IPS-20b (cell line): ENCODE data around the gene KRAS.

Source experiments
- H3K27ac ChIP-seq: one replicate; pipeline ENCODE4 v1.5.1; 2013; ENCODE audit warnings: low read length
- H3K27me3 ChIP-seq: 2 replicates; pipeline ENCODE4 v1.6.1; 2013; ENCODE audit warnings: mild to moderate bottlenecking, low read length, inconsistent platforms; ENCODE audit not compliant: insufficient read depth
- H3K36me3 ChIP-seq: 2 replicates; pipeline ENCODE4 v1.6.1; 2013; ENCODE audit warnings: low read depth, mild to moderate bottlenecking, inconsistent platforms, low read length, moderate library complexity; ENCODE audit not compliant: insufficient read depth
- H3K4me1 ChIP-seq: 2 replicates; pipeline ENCODE4 v1.6.1; 2013; ENCODE audit warnings: mild to moderate bottlenecking, control low read depth, inconsistent platforms, low read length, moderate library complexity; ENCODE audit not compliant: insufficient read depth
- H3K4me3 ChIP-seq: 2 replicates; pipeline ENCODE4 v1.5.1; 2013; ENCODE audit warnings: mild to moderate bottlenecking, low read length, inconsistent platforms
- H3K9ac ChIP-seq: 2 replicates; pipeline ENCODE4 v1.6.1; 2013; ENCODE audit warnings: low read depth, mild to moderate bottlenecking, inconsistent platforms, low read length, moderate library complexity
- H3K9me3 ChIP-seq: 2 replicates; pipeline ENCODE4 v1.6.1; 2013; ENCODE audit warnings: mild to moderate bottlenecking, low read depth, low read length, inconsistent platforms; ENCODE audit not compliant: insufficient read depth

The KRAS gene

DNA sequence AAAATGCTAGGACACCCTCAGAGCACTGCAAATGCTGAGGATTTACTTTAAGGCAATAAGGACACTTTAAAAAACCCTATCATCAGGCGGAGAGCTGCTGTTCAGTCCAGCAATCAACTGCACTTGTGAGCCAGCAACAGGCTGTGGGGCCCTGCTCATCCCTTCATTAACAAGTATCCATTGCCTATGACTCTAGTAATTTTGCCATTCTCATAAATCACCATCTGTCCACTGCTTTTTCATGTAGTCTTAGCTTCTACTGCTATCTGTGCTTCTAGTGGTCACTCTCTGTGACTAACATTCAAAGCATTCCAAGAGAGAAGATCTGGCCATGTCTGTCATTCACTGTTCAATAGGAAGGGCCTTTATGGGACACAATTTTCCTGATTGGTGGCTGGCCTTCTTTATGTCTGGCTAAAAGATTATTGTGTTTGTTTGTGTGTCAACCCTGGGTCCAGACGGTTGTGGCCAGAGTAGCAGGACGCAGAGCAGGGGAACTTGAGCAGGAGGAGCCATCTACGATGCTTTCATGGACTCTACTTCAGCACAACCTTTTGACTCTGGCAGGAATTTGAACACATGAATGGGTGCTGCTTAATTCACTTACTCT, 3.6 kb upstream of the KRAS start:
- Histone ChIP-seq H3K36me3 (no peaks in the 10 kb centered on the region), H3K9ac (no peak overlapping the region), H3K27ac (no peak overlapping the region), H3K4me1 (peaks cover 21% of the 10 kb centered on the region; the same call in 1 of the 2 replicates), H3K27me3 (peaks cover 19% of the 10 kb centered on the region; the same call in 1 of the 2 replicates), H3K9me3 (no peaks in the 10 kb centered on the region), H3K4me3 (no peak overlapping the region)

DNA sequence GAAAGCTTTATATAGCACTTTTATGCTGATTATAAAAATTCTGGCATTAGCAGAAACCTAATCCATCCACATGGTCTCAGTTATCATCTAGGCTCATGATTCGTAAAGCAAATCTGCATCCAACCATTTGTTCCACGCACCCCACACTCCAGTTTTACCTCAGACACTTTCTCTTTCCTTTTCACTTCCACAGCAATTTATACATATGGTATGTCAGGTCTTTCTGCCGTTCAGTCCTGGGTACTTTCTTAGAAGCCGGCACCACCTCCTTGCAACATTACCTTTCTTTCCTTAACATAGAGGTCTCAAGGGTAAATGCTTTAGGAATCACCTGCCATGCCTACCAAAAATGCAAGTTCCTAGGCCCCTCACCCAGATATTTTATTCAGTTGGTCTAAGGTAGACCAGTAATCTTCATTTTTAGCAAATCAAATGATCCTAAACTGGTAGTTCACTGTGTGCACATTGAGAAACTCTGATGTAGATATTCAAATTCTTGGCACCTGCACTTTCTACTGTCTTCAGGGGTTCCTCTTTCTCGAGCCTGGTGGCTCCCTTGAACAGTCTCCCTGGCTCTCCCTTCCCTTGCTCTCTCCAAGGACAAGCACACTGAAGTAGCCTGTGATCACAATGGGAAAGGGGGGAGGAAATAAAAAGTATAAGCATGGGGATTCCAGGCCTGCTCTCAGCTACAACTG, 2.8 kb upstream of the KRAS start:
- no peak overlapping the region for H3K4me3 ChIP-seq
- no peaks in the 10 kb centered on the region for H3K36me3 ChIP-seq
- H3K4me1 ChIP-seq: peaks cover 21% of the 10 kb centered on the region; the same call in 1 of the 2 replicates
- no peak overlapping the region for H3K9ac ChIP-seq
- H3K27ac ChIP-seq: no peak overlapping the region
- H3K27me3 ChIP-seq: peaks cover 19% of the 10 kb centered on the region; the same call in 1 of the 2 replicates
- H3K9me3 ChIP-seq: no peaks in the 10 kb centered on the region

DNA sequence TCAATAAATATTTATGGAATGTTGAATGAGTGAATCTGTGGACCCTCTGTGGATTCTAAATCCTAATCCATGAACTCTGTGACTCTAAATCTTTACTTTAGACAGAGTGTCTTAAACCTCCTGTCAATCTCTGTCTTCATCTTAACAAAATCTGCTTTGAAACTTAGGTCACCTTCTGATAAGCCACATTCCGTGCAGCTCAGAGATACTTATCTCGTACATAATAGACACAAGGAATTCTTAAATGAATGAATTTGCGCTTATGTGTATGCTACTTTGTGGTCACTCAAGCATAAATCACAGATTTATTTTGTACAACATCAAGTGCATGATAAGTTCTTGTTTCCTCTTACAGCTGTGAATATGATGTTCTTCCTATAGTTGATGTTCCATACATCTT, 2.2 kb upstream of the KRAS start:
- Histone ChIP-seq H3K9ac (no peak overlapping the region), H3K4me3 (no peak overlapping the region)

DNA sequence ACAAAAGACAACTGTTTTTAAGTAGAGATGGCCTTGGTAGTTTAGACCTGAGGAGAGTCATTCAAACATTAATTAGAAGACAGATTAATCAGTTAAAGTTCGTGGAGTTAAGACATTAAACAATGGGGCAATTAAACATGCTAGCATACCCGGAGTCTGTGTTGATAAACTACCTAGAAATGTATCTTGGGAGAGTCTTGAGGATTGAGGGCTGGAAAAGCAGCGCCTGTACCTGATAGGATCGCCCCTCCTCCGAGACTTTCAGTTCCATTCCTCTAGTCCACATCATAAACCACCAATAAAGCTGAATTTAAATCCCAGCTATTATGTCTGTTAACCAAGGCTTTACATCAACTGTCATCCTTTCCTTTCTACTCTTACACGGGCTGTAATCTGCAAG, 1.0 kb upstream of the KRAS start:
- Histone ChIP-seq H3K27me3 (peaks cover 19% of the 10 kb centered on the region; the same call in 1 of the 2 replicates), H3K9ac (peak overlapping the region; percentile 72; the same call in 1 of the 2 replicates), H3K9me3 (no peaks in the 10 kb centered on the region), H3K4me1 (peaks cover 6% of the 10 kb centered on the region; the same call in 1 of the 2 replicates), H3K36me3 (no peaks in the 10 kb centered on the region), H3K27ac (no peak overlapping the region), H3K4me3 (peak overlapping the region; percentile 76)

More for the DNA sequence above, 2.2 kb upstream of the KRAS start:
- H3K4me1 ChIP-seq: peaks cover 17% of the 10 kb centered on the region; the same call in 1 of the 2 replicates
- no peak overlapping the region for H3K27ac ChIP-seq
- H3K27me3 ChIP-seq: peaks cover 19% of the 10 kb centered on the region; the same call in 1 of the 2 replicates
- no peaks in the 10 kb centered on the region for H3K36me3 ChIP-seq
- H3K9me3 ChIP-seq: no peaks in the 10 kb centered on the region

DNA sequence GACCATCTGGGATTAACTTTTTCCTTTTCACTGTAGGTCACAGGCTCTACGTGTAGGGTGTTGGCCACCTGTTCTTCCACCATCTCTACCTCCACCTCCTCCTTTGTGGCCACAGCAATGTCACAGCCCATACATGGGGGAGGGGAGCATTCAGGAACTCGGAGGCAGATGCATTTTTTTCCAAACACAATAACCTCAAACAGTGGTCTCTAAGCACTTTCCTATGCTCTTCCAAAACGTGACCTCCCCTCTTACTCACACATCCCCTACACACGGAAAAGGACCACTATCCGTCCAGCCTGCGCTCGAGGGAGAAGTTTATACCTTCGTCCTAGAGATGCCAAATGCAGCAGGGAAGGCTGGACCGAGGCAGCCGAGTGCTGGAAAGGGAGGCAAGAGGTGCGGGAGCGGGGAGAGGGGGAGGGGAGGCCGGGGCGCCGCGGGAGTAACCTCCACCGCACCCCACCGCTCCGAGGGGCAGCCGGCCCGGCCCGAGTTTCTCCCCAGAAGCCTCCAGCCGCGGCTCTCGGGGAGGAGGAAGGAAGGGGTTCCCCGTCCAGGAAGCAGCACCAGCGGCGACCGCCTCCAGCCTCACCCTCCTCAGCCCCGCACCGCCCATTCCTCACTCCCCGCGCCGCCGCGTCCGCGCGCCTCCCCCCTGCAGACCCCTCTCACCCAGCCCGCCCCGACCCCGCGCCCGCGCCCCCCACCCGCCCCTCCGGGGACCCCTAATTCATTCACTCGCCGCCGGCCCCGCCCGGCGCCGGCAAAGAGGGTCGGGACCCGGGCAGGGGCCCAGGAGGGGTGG, 594 bp downstream of the KRAS start:
- Histone ChIP-seq H3K9ac (peak overlapping the region; percentile 71; the same call in 1 of the 2 replicates), H3K27ac (no peak overlapping the region), H3K36me3 (peaks cover 6% of the 10 kb centered on the region; the same call in 1 of the 2 replicates), H3K27me3 (peaks cover 19% of the 10 kb centered on the region; the same call in 1 of the 2 replicates), H3K4me3 (peak overlapping the region; percentile 76), H3K9me3 (no peaks in the 10 kb centered on the region), H3K4me1 (peaks cover 4% of the 10 kb centered on the region; the same call in 1 of the 2 replicates)

DNA sequence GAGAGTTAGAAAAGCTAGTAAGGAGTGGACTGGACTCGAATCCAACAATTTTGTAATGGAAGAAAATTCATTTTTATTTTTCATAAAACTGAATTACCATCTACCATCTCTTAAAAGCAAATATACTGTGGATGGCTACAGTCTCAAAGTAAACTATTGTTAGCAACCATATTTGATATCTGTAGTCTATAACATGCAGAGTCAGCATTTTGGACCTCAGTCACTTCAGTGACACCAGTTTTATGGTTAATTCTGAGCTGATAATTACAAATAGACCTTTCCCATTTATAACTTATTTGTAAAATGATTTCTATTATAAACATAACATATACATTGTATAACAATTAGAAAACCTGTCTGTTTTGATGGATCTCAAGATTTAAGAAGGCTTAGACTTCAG, 2.0 kb downstream of the KRAS start:
- Histone ChIP-seq H3K4me1 (peaks cover 4% of the 10 kb centered on the region; the same call in 1 of the 2 replicates), H3K9me3 (no peaks in the 10 kb centered on the region), H3K4me3 (peak overlapping the region; percentile 27), H3K9ac (no peak overlapping the region), H3K36me3 (peaks cover 19% of the 10 kb centered on the region; the same call in 1 of the 2 replicates), H3K27me3 (peaks cover 19% of the 10 kb centered on the region; the same call in 1 of the 2 replicates), H3K27ac (no peak overlapping the region)

DNA sequence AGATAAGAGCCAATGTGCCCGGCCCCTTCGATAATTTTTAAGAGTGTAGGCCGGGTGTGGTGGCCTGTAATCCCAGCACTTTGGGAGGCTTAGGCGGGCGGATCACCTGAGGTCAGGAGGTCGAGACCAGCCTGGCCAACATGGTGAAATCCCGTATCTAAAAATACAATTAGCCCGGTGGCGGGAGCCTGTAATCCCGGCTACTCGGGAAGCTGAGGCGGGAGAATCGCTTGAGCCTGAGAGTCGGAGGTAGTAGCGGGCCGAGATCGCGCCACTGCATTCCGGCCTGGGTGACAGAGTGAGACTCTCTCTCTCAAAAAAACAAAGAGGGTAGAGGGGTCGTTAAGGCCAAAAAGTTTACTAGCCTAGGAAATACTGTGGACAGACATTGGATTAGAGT, 2.6 kb downstream of the KRAS start:
- H3K27ac ChIP-seq: no peak overlapping the region
- H3K9me3 ChIP-seq: no peaks in the 10 kb centered on the region
- H3K4me3 ChIP-seq: no peak overlapping the region
- H3K27me3 ChIP-seq: peaks cover 15% of the 10 kb centered on the region; the same call in 1 of the 2 replicates
- peaks cover 4% of the 10 kb centered on the region; the same call in 1 of the 2 replicates for H3K4me1 ChIP-seq
- H3K9ac ChIP-seq: no peak overlapping the region
- peaks cover 25% of the 10 kb centered on the region for H3K36me3 ChIP-seq

DNA sequence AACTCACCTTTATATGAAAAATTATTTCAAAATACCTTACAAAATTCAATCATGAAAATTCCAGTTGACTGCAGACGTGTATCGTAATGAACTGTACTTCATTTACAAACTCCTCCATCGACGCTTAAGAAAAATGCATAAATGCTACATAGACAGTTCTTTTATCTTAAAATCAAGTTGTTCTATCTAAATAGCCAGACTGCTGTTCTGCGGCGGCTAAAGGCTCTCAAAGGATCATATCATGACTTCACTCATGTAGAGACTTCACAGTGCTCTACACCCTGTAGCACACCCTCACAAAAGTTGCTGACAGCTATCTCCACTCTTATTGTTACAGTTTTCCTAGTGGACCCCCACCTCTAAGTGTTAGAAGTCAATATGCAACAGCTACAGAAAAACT, 5.2 kb downstream of the KRAS start:
- no peak overlapping the region for H3K9ac ChIP-seq

DNA sequence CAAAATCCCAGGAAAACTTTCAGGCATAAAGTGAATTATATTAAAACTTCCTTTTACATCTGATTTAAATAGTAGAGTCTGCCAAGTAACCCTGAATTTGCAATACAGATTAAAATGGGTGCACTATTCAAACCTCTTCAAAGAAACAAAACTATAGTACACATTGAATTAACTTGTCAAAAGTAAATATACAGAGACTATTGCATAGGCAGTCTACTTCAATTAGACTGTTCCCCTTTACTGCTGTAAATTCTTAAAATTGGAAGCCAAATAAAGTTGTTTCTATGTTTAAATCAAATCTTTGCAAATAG, 7.1 kb downstream of the KRAS start:
- Histone ChIP-seq H3K4me1 (no peaks in the 10 kb centered on the region), H3K36me3 (peaks cover 45% of the 10 kb centered on the region), H3K27me3 (no peaks in the 10 kb centered on the region), H3K9me3 (no peaks in the 10 kb centered on the region), H3K4me3 (no peak overlapping the region), H3K9ac (no peak overlapping the region), H3K27ac (no peak overlapping the region)

More for the DNA sequence above, 5.2 kb downstream of the KRAS start:
- Histone ChIP-seq H3K27me3 (no peaks in the 10 kb centered on the region), H3K36me3 (peaks cover 30% of the 10 kb centered on the region), H3K9me3 (no peaks in the 10 kb centered on the region), H3K4me3 (no peak overlapping the region), H3K27ac (no peak overlapping the region), H3K4me1 (no peaks in the 10 kb centered on the region; the same call in 1 of the 2 replicates)

DNA sequence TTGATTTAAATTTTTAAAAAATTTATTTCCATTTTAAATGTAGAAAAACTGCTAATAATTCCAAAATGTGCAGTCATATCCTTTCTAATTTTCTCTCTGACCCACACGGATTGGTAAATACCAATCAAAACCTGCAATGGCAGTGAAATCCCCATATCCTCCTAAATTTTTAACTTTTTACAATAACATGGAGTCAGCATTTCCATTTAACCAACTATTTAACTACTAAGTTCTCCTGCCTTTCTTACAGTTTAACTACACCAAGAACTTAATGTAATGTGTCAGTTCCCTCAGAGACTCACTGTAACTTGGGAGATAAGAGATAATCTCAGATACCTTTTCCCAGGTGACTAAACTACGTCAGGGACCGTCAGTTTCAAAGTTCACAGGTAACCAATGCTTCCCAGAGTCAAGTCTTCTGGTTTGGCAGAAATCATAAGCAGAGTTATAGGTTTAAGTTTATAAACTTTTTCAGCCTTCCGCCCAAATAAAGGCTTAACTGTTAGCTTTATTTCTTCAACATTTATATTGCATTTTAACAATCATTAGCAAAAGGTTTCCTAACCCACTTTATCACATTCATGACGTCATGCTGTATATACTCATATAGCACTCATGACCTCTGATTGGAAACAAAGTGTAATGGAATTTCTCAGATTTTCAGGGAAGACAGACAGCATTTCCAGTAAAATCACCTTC, 7.6 kb downstream of the KRAS start:
- H3K36me3 ChIP-seq: peaks cover 49% of the 10 kb centered on the region
- no peaks in the 10 kb centered on the region for H3K27me3 ChIP-seq
- H3K27ac ChIP-seq: no peak overlapping the region
- H3K4me1 ChIP-seq: no peaks in the 10 kb centered on the region
- no peak overlapping the region for H3K4me3 ChIP-seq
- no peak overlapping the region for H3K9ac ChIP-seq
- H3K9me3 ChIP-seq: no peaks in the 10 kb centered on the region
